HAP-1 (cell line): ENCODE results near the gene UBE2J2.
"Not testable (repeated sequence)": the region's sequence is repeated elsewhere in the genome, so short reads cannot be mapped to it uniquely, and the experiment has no call there.

Experiments
- DNase-seq, 2 experiments: peaks; one replicate each; pipeline ENCODE4 v3.0.0-alpha.2; 2016 to 2020; ENCODE audit warnings: low spot score in 2 of 2
- H3K27me3 ChIP-seq: fragments of 250-450 bp; sonication (Bioruptor Pico); 2 replicates; pipeline ENCODE4 v1.5.1; 2020; ENCODE audit warnings: low read depth, mild to moderate bottlenecking, moderate library complexity
- H3K36me3 ChIP-seq: fragments of 250-450 bp; sonication (Bioruptor Pico); replicated peaks from 2 replicates; pipeline ENCODE4 v1.5.1; 2020; ENCODE audit warnings: mild to moderate bottlenecking
- H3K4me1 ChIP-seq: fragments of 250-450 bp; sonication (Bioruptor Pico); 2 replicates; pipeline ENCODE4 v1.5.1; 2020; ENCODE audit warnings: mild to moderate bottlenecking
- H3K4me3 ChIP-seq: fragments of 250-450 bp; sonication (Bioruptor Pico); 2 replicates; pipeline ENCODE4 v1.5.1; 2020; ENCODE audit warnings: mild to moderate bottlenecking, moderate library complexity
- H3K9me3 ChIP-seq: fragments of 250-450 bp; sonication (Bioruptor Pico); 2 replicates; pipeline ENCODE4 v1.5.1; 2020; ENCODE audit warnings: mild to moderate bottlenecking, moderate library complexity
- in situ Hi-C: fragments of 300-500 bp; cut with MboI; formaldehyde crosslinking; loops from 3 replicates; pipeline ENCODE4 v1.14.3; 2020; ENCODE audit warnings: low sequenced_read_pairs, inconsistent platforms, mixed read lengths

Gene UBE2J2

GRCh38 chr1:1259119-1259488 is 14.6 kb downstream of the UBE2J2 start:
- no peak overlapping the region for H3K4me3 ChIP-seq

GRCh38 chr1:1256956-1257871 is 16.4 kb downstream of the UBE2J2 start:
- Histone ChIP-seq H3K36me3 (peaks cover 70% of the 10 kb centered on the region), H3K27me3 (no peaks in the 10 kb centered on the region), H3K4me1 (no peaks in the 10 kb centered on the region), H3K9me3 (no peaks in the 10 kb centered on the region), H3K4me3 (no peak overlapping the region)
- in situ Hi-C loops = no loop called here
- DNase-seq = peak in 1 of 2 experiments; percentile 7

More at GRCh38 chr1:1259119-1259488, 14.6 kb downstream of the UBE2J2 start:
- in situ Hi-C loops = no loop called here
- Histone ChIP-seq H3K9me3 (no peaks in the 10 kb centered on the region), H3K36me3 (peaks cover 72% of the 10 kb centered on the region), H3K4me1 (no peaks in the 10 kb centered on the region), H3K27me3 (no peaks in the 10 kb centered on the region)
- no peak for DNase-seq

- Histone ChIP-seq H3K9me3 (no peaks in the 10 kb centered on the region), H3K36me3 (peaks cover 60% of the 10 kb centered on the region)
- in situ Hi-C loops = no loop called here
Measured at GRCh38 chr1:1255611-1256010, 18.0 kb downstream of the UBE2J2 start.

DNA sequence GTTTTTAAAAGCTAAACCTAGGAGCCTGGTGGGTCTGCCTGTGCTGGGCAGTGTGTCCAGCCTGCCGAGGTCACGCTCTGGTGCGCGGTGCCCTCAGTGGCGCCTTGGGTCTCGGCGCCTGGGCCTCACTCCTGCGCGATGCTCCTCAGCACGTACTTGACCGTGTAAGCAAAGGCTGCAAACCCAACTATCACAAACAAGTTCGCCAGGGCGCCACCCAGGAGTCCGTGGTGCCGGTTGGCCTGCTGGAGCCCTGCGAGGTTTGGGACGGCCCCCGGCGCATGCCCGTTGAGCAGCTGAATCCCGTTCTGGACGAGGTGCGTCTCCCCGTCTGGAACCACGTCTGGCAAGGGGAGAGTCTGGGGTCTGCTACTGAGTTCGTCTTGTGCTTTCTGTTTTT is 18.6 kb downstream of the UBE2J2 start:
- DNase-seq = no peak
- in situ Hi-C loops = no loop called here
- Histone ChIP-seq H3K27me3 (no peaks in the 10 kb centered on the region), H3K4me3 (no peak overlapping the region), H3K36me3 (peaks cover 55% of the 10 kb centered on the region), H3K9me3 (no peaks in the 10 kb centered on the region), H3K4me1 (no peaks in the 10 kb centered on the region)

More at GRCh38 chr1:1255611-1256010, 18.0 kb downstream of the UBE2J2 start:
- Histone ChIP-seq H3K27me3 (no peaks in the 10 kb centered on the region), H3K4me3 (no peak overlapping the region), H3K4me1 (no peaks in the 10 kb centered on the region)
- no peak for DNase-seq

- in situ Hi-C loops = no loop called here
- no peak overlapping the region for H3K4me3 ChIP-seq
- DNase-seq = no peak
- H3K9me3 ChIP-seq = no peaks in the 10 kb centered on the region
- H3K27me3 ChIP-seq = no peaks in the 10 kb centered on the region
- H3K36me3 ChIP-seq = peaks cover 53% of the 10 kb centered on the region
- no peaks in the 10 kb centered on the region for H3K4me1 ChIP-seq
Measured at GRCh38 chr1:1254667-1254998, 19.0 kb downstream of the UBE2J2 start.

- in situ Hi-C loops = no loop called here
- Histone ChIP-seq H3K36me3 (peaks cover 50% of the 10 kb centered on the region), H3K4me3 (no peak overlapping the region), H3K4me1 (no peaks in the 10 kb centered on the region), H3K27me3 (no peaks in the 10 kb centered on the region), H3K9me3 (no peaks in the 10 kb centered on the region)
- DNase-seq = no peak
Measured at GRCh38 chr1:1253972-1254666, 19.5 kb downstream of the UBE2J2 start.

DNA sequence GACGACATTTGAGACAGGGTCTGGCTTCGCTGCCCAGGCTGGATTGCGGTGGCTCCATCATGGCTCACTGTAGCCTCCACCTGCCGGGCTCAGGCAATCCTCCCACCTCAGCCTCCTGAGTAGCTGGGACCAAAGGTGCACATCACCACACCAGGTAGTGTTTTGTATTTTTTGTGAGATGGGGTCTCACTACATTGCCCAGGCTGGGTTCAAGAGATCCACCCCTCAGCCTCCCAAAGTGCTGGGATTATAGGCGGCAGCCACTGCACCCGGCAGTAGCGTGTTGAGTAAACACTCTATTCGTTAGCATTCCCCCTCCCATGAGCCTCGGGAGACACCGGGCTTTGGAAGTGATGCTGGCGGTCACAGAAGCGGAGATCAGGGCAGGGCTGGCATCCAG is 20.3 kb downstream of the UBE2J2 start:
- in situ Hi-C loops = no loop called here
- H3K36me3 ChIP-seq = peaks cover 42% of the 10 kb centered on the region
- H3K4me3 ChIP-seq = no peak overlapping the region
- H3K9me3 ChIP-seq = no peaks in the 10 kb centered on the region
- H3K27me3 ChIP-seq = no peaks in the 10 kb centered on the region
- no peak for DNase-seq
- no peaks in the 10 kb centered on the region for H3K4me1 ChIP-seq

DNA sequence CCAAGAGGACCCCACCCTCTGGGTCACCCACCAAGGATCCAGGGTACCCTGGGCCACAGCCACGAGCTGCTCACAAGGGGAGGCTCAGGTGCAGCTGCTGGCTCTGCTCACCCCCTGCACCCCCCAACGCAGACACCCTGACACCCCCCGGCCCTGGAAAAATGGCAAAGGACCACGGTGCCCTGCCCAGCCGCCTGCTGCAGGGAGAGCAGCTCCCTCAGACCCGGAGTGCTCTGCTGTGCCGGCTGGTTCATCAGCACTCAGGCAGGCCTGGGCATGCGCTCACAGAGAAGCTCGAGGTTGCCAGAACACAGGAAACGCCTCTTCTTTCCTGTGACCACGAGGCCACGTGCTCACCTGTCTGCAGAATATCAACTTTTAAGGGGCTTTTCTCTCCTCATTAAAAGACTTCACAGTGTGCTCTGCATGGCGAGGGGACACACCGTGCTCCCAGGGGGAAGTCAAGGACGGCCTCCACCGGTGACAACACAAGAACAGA is 22.8 kb downstream of the UBE2J2 start:
- DNase-seq = no peak

GRCh38 chr1:1248009-1248913 is 25.4 kb downstream of the UBE2J2 start:
- not testable (repeated sequence) for H3K9me3 ChIP-seq, H3K4me3 ChIP-seq, DNase-seq, H3K4me1 ChIP-seq, H3K36me3 ChIP-seq, H3K27me3 ChIP-seq
- in situ Hi-C loops = loop anchor here (10.0 kb wide), 1 partner anchor 57 kb away; the partner anchor contains the start of genes ACAP3 and PUSL1

More for the DNA sequence above, 22.8 kb downstream of the UBE2J2 start:
- in situ Hi-C loops = no loop called here
- Histone ChIP-seq H3K36me3 (peaks cover 33% of the 10 kb centered on the region), H3K9me3 (no peaks in the 10 kb centered on the region), H3K4me1 (no peaks in the 10 kb centered on the region), H3K27me3 (no peaks in the 10 kb centered on the region), H3K4me3 (no peak overlapping the region)

GRCh38 chr1:1247341-1247913 is 26.2 kb downstream of the UBE2J2 start:
- no peaks in the 10 kb centered on the region for H3K4me1 ChIP-seq
- in situ Hi-C loops = loop anchor here (10.0 kb wide), 1 partner anchor 57 kb away; the partner anchor contains the start of genes ACAP3 and PUSL1
- H3K4me3 ChIP-seq = no peak overlapping the region
- no peaks in the 10 kb centered on the region for H3K27me3 ChIP-seq
- no peak for DNase-seq
- H3K9me3 ChIP-seq = no peaks in the 10 kb centered on the region
- no peaks in the 10 kb centered on the region; the same call in 1 of the 2 replicates for H3K36me3 ChIP-seq

DNA sequence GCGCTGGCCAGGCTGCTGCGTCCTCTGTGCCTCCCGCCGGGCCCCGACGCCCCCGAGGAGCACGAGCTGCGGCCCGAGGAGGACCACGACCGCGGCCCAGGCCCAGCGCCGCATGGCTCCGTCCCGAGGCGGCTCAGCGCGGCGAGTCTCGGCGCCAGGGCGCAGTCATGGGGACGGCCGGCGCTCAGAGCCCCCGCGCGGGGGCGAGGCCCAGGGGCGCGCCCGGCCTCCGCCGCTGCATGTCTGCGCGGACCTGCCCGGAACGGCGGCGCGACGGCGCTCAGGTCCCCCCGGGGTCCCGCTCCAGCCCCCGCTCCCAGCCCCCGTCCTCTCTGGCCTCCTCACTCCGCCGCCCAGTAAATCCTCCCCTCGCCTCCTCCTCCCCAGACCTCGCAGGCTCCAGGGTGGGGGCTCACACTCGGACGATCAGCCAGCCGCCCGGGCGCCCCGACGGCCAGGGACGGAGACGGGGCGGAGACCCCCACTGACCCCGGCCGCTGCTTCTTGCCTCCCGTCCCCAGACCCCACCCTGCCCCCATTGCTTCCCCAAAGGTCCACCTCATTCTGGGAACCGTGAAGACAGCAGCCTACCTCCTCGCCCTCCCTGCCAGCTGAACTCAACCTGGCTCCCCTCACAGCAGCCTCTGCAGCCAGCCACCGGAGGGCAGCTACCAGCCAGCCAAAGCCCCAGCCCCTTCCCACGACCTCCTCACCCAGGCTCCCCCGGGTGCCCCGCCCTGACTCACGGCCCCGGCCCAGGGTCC is 26.9 kb downstream of the UBE2J2 start, which contains the start of gene C1QTNF12:
TSS of gene C1QTNF12 (minus strand) at position 146 of the 764 bp plus-strand sequence. CDS start at position 114, 32 bp downstream.
- in situ Hi-C loops = loop anchor here (10.0 kb wide), 1 partner anchor 58 kb away; the partner anchor contains the start of genes ACAP3 and PUSL1
- Histone ChIP-seq H3K36me3 (no peaks in the 10 kb centered on the region), H3K27me3 (no peaks in the 10 kb centered on the region), H3K9me3 (no peaks in the 10 kb centered on the region), H3K4me3 (no peak within 1 kb of the TSS), H3K4me1 (no peaks in the 10 kb centered on the region)
- DNase-seq = no peak

DNA sequence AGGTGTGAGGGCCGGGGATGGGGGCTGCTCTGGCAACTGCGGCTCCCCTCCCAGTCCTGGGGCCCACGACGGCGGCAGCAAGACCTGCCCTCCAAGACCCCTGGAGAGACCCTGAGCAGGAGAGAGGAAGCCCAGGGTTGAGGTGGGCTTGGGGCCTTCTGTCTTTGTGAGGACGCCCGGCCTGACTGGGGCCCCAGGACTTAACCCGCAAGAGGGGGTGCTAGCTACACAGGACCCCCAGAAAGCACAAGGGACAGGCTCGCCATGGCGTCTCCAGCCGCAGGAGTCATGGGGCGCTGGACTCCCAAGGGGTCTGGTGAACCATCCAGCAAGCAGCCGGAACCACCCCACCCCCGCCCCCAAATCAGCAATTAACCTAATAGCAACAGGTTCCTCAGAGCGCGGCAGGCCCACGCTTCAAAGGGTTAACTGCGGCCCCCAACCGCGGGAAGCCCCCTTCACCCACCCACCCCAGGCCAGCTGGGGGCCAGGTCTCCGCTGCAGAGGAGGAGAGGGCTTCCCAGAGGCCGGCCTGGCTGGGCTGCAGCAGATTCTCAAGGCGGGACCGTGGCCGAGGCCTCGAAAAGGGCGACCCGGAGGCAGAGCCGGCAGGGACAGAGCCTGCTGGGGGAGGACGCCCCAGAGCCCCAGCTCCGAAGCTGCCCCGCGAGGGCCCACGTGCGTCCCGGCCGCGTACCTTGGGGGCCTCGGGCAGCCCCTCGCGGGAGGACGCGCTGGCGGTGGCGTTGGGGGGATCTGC is 27.7 kb downstream of the UBE2J2 start:
- Histone ChIP-seq H3K4me3 (no peak overlapping the region), H3K9me3 (no peaks in the 10 kb centered on the region), H3K27me3 (no peaks in the 10 kb centered on the region), H3K36me3 (no peaks in the 10 kb centered on the region), H3K4me1 (no peaks in the 10 kb centered on the region)
- in situ Hi-C loops = loop anchor here (10.0 kb wide), 1 partner anchor 59 kb away; the partner anchor contains the start of genes ACAP3 and PUSL1
- no peak for DNase-seq
